MM.1S (cell line): ENCODE data around the gene BCO1.

Experiments used
- EZH2 ChIP-seq: fragments of 300-600 bp; sonication (generic); optimal IDR thresholded peaks from 2 replicates; pipeline ENCODE3; 2017; ENCODE audit warnings: low read depth, mild to moderate bottlenecking, antibody characterized with exemption, low read length, mixed read lengths
- TF ChIP-seq, protein P1 (sequence below): fragments of 300-600 bp; sonication (generic); IDR thresholded peaks from 2 replicates; pipeline ENCODE4 v1.5.1; 2016; ENCODE audit warnings: antibody characterized with exemption, low read length, mixed read lengths

DNA sequence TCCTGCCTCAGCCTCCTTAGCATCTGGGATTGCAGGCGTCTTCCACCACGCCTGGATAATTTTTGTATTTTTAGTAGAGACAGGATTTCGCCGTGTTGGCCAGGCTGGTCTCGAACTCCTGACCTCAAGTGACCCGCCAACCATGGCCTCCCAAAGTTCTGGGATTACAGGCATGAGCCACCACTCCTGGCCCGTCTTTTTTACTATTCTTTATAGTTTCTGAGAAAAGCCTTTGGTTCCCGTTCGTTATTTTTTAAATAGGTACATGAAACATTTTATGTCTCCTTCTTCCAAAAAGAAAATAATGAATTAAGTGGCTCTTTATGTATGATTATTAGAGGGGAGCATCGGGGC is 570 bp upstream of the BCO1 start:
- TF ChIP-seq, protein P1, sequence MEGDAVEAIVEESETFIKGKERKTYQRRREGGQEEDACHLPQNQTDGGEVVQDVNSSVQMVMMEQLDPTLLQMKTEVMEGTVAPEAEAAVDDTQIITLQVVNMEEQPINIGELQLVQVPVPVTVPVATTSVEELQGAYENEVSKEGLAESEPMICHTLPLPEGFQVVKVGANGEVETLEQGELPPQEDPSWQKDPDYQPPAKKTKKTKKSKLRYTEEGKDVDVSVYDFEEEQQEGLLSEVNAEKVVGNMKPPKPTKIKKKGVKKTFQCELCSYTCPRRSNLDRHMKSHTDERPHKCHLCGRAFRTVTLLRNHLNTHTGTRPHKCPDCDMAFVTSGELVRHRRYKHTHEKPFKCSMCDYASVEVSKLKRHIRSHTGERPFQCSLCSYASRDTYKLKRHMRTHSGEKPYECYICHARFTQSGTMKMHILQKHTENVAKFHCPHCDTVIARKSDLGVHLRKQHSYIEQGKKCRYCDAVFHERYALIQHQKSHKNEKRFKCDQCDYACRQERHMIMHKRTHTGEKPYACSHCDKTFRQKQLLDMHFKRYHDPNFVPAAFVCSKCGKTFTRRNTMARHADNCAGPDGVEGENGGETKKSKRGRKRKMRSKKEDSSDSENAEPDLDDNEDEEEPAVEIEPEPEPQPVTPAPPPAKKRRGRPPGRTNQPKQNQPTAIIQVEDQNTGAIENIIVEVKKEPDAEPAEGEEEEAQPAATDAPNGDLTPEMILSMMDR: no peak
- TF ChIP-seq EZH2: no peak
